ENCODE measurements around the gene ZNF644. TPM values are rescaled to one million over a fixed set of nuclear protein-coding genes. Genes with fewer than 3 reads are reported as not detected.

Gene ZNF644
- total RNA-seq, 1 experiment from 2014 or later: 71.4 TPM

- no peak for TF ChIP-seq USF1 (CRISPR knock-in tag; IDR thresholded peaks at IDR 0.05)
- no peak for TF ChIP-seq ZNF512 (CRISPR knock-in tag; IDR thresholded peaks at IDR 0.05; ENCODE audit: borderline replicate concordance)
- no peak for TF ChIP-seq SMAD3 (CRISPR knock-in tag; IDR thresholded peaks at IDR 0.05; ENCODE audit: borderline replicate concordance)
- TF ChIP-seq ATF3 (CRISPR knock-in tag; conservative IDR thresholded peaks at IDR 0.05): no peak
Measured at GRCh38 chr1:91066538-91066937, 44.7 kb upstream of the ZNF644 start (continued).

- CTCF ChIA-PET: no interaction called here
- Mint-ChIP-seq H3K4me3 (no peak overlapping the region), H3K4me1 (peaks cover 25% of the 10 kb centered on the region), H3K9me3 (peaks cover 22% of the 10 kb centered on the region), H3K27ac (no peak overlapping the region), H3K36me3 (no peaks in the 10 kb centered on the region), H3K27me3 (ENCODE audit: low read depth) (no peaks in the 10 kb centered on the region)
- POLR2A ChIA-PET: no interaction called here
- DNase-seq (ENCODE audit: low spot score) (no peak), ATAC-seq (peak; percentile 24; the same call in 1 of the 2 replicates)
- TF ChIP-seq FOXJ3 (CRISPR knock-in tag; IDR thresholded peaks at IDR 0.05; ENCODE audit: borderline replicate concordance) (no peak), NFYB (CRISPR knock-in tag; conservative IDR thresholded peaks at IDR 0.05; ENCODE audit: low read depth) (no peak), USF2 (CRISPR knock-in tag; IDR thresholded peaks at IDR 0.05) (no peak), NFE2L1 (CRISPR knock-in tag; IDR thresholded peaks at IDR 0.05) (no peak), ZNF423 (CRISPR knock-in tag; IDR thresholded peaks at IDR 0.05) (no peak), ATF6 (CRISPR knock-in tag; IDR thresholded peaks at IDR 0.05) (no peak), NR1H2 (CRISPR knock-in tag; IDR thresholded peaks at IDR 0.05) (no peak), ARID4B (CRISPR knock-in tag; IDR thresholded peaks at IDR 0.05; ENCODE audit: borderline replicate concordance) (no peak), ZNF512 (CRISPR knock-in tag; IDR thresholded peaks at IDR 0.05; ENCODE audit: borderline replicate concordance) (no peak), ZNF532 (CRISPR knock-in tag; IDR thresholded peaks at IDR 0.05; ENCODE audit: borderline replicate concordance) (no peak), STAT6 (CRISPR knock-in tag; conservative IDR thresholded peaks at IDR 0.05; ENCODE audit: low read depth) (no peak), OVOL2 (CRISPR knock-in tag; IDR thresholded peaks at IDR 0.05; ENCODE audit: borderline replicate concordance) (no peak)
Measured at GRCh38 chr1:91065337-91065736, 43.5 kb upstream of the ZNF644 start.

Data from WTC11 (cell line).